GM19452 (cell line): ENCODE results near the gene NAV2.

Source experiments
- ATAC-seq: cut with Tn5 transposase; IDR thresholded peaks from one replicate; pipeline ENCODE4 v1.9.1; 2021; ENCODE audit not compliant: unreplicated experiment

NAV2 gene

DNA sequence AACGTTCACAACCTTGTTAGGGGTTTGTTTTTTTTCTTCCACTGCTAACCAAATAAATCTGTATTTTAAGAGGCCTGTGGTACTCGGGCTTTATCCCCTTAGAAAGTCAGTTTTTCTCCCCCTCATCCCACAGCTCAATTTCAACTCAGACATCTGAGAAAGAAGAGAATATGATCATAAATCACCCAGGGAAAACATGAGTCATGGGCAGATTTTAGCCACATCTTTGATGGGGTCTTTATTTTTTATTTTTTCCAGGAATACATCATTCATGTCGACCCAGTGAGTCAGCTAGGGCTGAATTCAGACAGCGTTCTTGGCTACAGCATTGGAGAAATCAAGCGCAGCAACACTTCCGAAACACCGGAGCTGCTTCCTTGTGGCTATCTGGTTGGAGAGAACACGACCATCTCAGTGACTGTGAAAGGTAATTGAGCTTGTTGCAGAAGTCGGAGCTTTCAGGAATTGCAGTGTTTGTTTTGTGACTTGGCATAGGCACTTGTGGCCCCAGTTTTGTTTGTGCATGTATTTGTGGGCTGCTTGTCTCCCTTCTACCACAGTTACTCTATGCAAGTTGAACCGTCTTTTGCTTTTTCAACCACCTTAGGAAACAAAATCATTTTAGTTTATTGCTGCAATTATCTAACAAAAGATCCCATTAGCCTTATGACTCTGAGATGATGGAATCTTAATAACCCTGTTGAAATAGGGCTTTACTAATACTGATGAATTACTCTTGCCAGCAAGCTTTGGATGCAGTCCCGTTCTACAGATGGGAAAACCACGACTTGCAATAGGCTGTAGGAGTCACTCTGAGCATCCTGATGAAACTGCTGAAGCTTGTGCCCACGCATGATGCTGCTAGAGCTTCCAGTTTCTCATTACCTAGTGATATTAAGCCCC is 384.9 kb downstream of the NAV2 start:
- ATAC-seq, result no peak

DNA sequence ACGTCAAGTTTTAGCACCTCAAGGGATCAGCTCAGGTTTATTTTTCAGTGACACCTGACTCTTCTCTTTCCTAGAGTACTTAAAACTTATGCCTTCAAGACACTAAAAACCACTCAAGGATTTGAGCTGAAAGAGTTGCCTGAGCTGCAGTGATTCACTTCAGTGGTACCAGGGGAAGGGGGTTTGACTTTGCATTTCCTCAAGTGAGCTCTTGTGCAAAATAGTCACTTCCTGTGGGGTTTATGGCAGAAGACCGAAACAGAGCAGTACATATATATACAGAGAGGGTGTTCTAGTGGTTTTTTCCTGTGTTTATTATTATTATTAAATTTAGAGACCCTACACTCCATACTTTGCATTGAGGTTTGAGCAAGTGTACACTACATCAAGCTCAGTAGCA is 386.9 kb downstream of the NAV2 start:
- ATAC-seq, result no peak

DNA sequence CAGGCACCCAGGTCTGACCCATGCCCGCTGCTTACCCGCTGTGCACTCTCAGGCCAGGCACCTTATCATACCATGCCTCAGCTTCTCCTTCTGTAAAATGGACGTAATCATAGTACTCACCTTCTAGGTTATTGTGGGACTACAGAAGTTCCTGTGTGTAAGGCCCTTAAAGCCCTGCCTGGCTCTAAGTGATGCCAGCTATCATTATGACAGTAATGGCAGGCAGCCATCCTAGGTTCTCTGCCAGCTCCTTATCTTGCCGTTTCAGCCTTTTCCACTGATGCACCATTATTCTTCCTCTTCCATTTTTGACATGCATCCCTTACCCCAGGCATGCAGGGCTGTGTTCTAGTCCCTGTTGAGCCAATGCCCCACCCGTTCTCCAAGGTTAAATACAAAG is 389.8 kb downstream of the NAV2 start:
- ATAC-seq, result no peak

DNA sequence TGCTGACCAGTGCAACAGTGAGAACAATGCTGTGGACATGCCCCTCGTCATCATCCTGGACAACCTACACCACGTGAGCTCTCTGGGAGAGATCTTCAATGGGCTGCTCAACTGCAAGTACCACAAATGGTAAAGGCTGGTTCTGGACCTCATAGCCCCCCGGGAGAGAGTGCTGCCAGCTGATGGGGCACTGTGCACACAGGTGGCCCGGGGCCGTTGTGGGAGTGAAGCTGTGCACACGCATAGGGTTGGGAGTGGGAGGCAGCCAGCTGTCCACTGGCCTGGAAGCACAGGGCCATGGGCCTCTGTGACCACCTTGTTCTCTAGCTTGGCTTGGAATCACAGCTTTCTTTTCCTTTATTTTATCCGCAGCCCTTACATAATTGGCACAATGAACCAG is 390.6 kb downstream of the NAV2 start:
- no peak for ATAC-seq

DNA sequence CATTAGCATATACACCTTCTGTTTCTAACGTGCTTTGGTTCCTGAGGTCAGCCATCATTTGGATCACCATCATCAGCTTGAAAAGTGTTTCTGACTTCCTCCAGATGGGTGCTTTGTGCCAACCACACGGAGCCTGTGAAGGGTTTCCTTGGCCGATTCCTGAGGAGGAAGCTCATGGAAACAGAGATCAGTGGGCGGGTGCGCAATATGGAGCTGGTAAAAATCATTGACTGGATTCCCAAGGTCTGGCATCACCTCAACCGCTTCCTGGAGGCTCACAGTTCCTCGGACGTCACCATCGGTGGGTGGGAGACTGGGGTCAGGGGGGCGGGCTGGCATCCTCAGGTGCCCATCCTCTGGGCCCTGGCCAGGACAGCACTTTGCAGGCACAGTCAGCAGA is 392.8 kb downstream of the NAV2 start:
- no peak for ATAC-seq

DNA sequence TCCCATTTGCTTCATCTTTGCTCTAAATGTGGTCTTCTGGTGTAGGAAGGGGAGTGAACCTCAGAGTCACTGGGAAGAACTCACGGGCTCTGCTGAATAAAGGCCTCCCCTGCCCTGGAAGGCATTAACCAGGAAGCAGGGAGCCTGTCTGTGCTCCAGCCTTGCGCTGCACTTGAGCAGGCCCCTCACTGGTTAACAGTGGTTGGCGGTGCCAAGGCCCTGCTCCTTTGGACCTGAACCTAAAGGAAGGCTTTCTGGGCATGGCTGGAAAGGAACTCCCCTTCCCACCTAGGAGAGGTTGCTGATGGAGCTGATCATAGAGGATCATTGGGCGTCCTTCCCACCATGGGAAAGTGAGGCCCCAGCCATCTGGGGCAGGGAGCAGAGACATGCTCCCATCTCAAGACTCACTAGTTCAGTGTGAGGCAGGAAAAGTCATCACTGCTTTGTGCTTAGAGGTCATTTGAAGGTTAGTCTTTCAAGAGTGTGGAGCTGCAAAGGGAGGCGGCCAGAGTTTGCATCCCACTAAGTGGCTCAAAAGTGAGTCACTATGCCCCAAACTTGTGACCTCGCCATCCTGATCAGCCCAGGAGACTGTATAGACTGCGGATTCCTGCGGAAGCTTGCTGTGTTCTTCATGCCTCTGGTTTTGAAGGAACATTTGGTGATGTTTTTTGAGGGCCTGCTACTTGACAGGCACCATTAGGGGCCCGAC is 397.3 kb downstream of the NAV2 start:
- ATAC-seq, result no peak

DNA sequence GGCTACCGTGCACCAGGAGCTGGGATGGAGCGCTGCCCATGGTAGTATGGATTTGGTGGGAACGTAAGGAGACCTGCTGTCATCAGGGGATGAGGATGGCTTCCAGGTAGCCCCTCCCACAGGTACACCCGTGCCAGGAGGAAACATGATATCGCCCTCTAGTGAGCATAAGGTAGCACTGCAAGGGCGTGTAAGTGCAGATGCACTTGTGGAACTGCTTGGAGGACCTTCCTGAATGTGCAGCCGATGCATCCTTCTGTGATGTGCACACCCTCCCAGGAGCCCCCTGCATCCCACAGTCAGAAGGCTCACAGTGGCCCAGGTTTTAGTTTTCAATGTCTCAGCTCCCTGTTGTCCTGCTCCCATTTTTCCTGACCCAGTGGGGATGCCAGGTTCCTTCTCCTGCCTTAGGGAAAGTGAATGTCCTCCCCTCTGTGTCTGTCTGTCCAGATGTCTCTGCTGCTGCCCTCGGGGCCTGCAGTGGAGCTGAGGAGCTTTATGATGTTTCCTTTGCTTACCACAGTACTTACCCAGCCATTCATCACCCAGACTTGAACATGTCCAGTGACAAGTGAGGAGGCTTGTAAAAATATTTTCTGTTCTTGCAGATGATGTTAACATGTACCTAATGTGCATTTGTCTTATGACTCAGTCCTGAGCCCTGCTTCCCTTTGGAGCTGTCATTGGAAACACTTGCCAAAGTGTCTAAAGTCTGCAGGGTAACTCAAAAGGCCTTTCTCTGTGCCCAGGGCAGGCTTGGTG is 398.5 kb downstream of the NAV2 start:
- ATAC-seq, result peak; percentile 84

DNA sequence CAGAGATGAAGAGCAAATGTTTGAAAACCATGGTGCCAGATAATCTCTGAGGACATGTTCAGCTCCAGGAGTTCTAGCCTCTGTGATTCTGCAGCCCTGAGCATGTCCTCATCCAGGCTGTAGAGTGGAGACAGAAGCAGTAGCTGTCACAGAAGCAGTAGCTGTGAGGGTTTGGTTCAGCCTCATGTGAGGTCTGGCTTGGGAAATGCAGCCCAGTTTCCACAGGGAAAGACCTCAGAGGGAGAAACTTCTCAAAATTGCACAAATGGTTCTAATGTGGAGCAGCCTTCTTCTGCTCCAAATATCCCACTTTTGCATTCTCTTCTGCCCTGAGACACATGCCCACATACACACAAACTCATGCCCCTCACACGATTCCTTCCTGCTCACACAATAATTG is 399.2 kb downstream of the NAV2 start:
- no peak for ATAC-seq

DNA sequence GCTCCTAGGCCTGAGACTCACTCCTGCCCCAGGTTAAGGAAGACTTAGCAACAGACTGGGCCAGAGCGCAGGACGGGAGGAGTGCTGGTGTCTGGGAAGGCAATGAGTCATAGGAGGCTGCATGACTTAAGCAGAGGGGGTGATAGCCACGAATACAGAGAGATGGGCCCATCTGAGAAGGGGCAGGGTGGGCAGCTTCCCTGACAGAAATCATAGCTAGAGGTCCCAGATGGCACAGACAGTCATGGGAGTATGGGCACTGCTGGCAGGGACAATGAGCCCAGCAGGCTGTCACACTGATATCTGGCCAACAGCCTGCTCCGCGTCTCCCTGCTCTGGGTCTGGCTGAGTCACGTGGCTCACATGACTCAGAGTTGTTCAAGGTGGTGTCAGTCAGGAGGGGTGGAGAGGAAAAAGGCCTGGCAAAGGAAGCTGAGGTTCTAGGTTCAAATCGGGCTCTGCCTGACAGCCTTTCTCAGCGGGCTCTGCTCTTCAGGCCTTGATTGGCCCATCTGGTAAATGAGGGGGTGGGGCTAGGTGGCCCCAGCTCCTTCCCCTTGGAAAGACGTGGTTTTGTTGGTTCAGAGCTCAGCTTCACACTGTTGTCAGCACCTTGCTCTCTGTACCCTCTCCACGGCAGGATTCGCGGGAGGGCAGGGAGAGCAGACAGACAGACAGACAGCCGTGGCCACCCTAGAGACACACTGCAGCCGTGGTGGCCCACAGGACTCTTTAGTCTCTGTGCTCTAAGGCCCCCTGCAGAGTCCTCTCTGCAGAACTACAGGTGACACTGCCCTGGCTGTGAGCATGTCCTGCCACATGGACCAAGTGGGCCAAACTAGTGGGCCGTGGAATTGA is 399.9 kb downstream of the NAV2 start:
- no peak for ATAC-seq

DNA sequence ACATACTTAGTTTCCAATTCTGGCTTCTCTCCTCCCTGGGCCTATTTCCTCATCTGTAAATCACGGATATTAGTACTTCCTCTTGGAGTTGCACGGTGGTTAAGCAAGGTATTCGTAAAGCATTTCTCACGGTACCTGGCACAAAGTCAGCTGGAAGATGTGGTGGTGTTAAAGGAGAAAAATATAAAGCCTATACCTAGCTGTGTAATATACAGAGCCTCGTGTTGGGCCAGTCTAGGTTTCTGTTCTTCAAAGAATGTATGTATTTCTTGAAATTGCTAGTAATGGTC is 400.5 kb downstream of the NAV2 start:
- ATAC-seq, result no peak

DNA sequence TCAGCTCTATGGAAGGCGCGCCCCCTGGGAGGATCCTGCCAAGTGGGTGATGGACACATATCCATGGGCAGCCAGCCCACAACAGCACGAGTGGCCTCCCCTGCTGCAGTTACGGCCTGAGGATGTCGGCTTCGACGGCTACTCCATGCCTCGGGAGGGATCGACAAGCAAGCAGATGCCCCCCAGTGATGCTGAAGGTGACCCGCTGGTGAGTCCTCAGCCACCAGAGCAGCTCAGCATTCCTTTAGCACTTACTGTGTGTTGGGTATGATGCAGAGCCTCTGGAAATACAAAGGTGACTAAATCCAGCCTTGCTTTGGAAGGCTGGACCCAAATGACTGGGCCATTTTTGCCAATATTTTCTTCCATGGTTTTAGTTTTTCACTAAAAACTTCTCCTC is 402.0 kb downstream of the NAV2 start:
- no peak for ATAC-seq

DNA sequence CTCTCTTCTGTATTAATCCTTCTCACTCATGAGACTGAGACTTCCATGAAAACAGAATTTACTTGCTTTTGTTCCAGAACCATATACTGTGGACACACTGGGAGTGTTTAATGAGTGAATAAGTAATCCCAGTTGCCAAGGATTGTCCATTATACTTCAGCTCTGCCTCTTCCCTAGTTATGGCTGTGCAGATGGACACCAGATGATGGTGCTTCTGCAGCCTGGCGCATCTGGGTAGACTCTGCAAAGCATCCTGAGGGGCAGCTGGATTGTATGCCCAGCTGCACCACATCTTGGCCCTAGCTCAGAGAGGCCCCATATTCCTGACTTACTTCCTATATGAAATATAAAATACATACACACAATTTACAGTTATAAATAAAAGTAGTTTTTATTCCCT is 404.2 kb downstream of the NAV2 start:
- ATAC-seq, result no peak

DNA sequence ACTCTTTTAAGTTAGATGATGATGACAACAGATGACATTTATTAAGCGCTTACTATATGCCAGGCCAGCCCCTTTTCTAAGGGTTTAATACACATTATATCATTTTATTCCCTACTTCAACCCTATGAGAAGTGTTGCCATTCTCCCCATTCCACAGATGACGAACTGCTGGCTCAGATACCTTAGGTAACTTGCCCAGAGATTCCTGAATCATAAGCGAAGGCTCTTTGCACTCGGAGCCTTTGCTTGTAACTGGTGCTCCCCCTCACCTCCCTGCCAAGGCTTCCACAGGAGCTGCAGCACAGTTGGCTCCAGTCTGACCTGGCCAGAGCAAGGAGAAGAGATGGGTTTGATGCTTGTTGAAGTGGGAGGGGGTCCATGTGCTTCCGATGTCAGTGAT is 404.7 kb downstream of the NAV2 start:
- no peak for ATAC-seq

DNA sequence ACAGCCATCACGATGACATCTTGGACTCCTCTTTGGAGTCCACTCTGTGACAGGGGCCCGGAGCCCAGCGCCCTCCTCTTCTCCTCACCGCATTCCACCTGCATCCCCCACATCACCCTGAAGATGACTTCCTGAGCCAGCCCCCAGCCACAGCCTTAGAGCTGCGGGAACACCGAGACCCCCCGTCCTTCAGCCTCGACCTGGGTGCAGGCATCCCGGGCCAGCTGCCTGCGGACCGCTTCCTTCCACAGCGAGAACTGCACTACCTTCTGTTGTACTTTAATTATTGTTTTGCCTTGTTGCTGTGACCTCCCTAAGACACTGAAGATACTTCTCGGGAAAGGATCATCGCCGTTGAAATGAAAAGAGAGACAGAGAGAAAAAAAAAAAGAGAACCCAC is 405.6 kb downstream of the NAV2 start:
- ATAC-seq, result no peak

DNA sequence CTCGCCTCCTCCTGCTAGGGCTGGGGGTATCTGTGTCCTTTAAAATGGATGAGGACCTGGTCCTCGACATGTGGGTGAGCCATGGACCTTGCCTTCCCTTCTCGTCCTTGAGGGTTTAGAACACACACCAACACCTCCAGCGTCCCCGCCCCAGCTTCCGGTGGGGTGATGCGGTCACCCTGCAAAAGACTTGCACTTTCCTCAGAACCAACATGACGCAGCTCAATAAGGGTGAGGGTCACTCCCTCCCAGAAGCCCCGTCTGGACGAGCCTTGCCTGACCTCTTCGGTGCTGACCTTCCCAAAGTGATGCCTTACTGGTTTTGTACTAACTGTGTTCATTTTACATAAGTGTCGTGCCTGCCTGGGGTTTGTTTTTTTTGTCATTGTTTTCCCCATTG is 406.7 kb downstream of the NAV2 start:
- ATAC-seq, result no peak

DNA sequence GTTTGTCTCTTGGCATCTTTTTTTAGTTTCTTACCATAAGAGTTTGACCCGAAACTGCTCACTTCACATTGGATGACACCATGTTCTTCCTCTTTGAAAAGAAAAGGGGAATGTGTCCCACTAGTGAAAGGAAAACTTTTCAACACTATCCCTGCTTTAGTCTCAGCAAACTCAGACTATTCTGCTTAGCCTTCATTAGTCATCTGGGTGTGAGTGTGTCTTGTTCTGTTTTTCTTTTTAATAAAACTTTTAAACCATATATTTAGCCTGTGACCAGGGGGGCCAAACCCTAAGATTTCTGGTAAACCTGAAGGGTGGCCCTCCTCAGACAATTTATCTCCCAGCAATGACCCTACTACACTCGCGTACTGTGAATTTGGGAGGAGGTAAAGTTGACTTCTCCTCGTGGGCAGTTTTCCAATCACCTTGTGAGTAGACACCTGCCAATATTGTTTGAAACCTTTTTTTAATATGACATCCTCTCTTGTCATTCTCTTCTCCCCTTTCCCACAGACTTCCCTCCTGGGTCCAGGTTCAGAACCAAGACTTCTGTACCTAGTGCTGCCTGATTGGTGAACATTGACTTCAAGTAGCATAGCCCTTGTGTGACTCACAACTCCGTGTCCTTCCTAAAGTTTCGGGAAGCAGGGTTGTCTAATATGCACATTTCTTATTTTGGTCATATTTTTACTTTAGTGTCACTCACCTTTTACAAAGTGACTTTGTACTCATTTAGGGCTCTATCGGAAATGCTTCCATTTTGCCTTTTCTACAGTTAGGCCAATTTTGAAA is 407.7 kb downstream of the NAV2 start:
- ATAC-seq, result no peak

DNA sequence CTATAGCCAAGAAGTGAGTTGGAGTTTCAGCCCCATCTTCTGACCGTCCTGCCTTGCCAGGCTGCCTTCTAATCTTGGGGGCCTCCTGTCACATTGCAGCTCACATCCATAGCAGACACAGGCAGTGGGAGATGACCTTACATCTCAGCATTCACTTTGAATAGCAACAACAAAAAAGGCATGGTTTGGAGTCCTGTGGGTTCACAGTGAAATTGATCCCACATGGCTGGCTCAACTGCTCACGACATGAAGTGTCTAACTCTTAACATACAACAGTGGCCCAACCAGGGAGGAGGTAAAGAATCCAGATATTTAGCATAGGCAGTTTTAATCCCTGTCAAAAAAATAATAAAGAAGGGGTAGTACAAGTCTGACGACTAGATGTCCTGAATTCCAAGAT is 409.5 kb downstream of the NAV2 start:
- no peak for ATAC-seq

DNA sequence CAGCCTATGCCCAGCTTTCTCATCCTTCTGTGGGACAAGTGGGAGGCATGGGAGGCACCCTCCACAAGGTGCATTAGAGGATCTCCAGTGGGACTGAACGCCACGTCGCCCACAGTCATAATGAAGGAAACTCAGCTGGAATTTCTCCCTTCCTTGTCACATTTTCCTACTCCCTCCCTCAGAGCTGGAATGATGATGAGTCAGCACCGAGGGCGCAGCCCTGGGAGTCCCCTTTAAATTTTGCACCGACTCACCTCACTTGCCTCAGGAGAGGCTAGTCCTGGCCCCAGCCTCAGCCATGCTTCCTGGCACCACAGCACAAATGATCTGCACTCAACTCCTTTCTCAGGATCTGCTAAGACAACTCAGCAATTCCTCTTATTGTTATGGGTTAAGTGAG is 413.3 kb downstream of the NAV2 start:
- ATAC-seq, result no peak

DNA sequence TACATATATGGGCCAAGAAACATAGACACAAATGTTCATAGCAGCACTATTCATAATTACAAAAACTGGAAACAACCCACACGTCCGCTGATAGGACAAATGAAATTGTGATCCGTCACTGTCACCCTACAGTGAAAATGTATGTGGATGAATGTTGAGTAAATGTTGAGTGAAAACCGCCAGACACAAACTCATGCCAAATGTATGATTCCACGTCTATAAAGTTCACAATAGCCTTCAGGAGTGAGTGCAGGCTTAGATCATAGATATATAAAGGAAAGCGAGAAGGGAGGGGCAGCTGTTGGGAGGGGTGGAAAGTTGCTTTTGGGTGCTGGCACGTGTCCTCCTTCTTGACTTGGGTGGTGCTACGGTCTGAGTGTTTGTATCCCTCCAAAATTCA is 414.1 kb downstream of the NAV2 start:
- no peak for ATAC-seq
